Right renal cortex interstitium (tissue), 3 donors: ENCODE data around the gene BMP5. TPM values are rescaled to one million over a fixed set of nuclear protein-coding genes. Genes with fewer than 3 reads are reported as not detected.

Source experiments
- DNase-seq, 3 donors: peaks; one replicate each; pipeline ENCODE4 v3.0.0-alpha.2; 2013; ENCODE audit warnings: low read depth in 3 of 3, low spot score in 2 of 3
- polyA plus RNA-seq, 3 donors: library from polyadenylated mRNA; unstranded; fragments of 120-200 nt; gene quantifications; one replicate each; pipeline ENCODE4 v1.2.1, GENCODE V29; 2013; ENCODE audit not compliant: insufficient read length in 3 of 3

The BMP5 gene
- polyA plus RNA-seq, 3 donors: 2.7 to 3.4 (median 2.9) TPM

- DNase-seq: no peak
Measured at GRCh38 chr6:55819811-55820210, 55.6 kb downstream of the BMP5 start.

- no peak for DNase-seq
Measured at GRCh38 chr6:55818482-55818881, 56.9 kb downstream of the BMP5 start.

GRCh38 chr6:55812509-55812908, 62.9 kb downstream of the BMP5 start:
- no peak for DNase-seq

GRCh38 chr6:55811074-55811473, 64.3 kb downstream of the BMP5 start:
- DNase-seq: no peak

- DNase-seq: no peak
Measured at GRCh38 chr6:55802259-55802658, 73.1 kb downstream of the BMP5 start.

- DNase-seq: no peak
Measured at GRCh38 chr6:55798571-55798970, 76.8 kb downstream of the BMP5 start.

GRCh38 chr6:55794136-55794812, 81.1 kb downstream of the BMP5 start:
- DNase-seq: no peak

- DNase-seq: no peak
Measured at GRCh38 chr6:55785273-55785672, 90.1 kb downstream of the BMP5 start.

- DNase-seq: no peak
Measured at GRCh38 chr6:55782275-55782674, 93.1 kb downstream of the BMP5 start.

- no peak for DNase-seq
Measured at GRCh38 chr6:55778705-55779104, 96.7 kb downstream of the BMP5 start.

GRCh38 chr6:55777469-55777868, 97.9 kb downstream of the BMP5 start:
- DNase-seq: no peak

- DNase-seq: no peak
Measured at GRCh38 chr6:55776113-55776512, 99.3 kb downstream of the BMP5 start.

GRCh38 chr6:55775029-55775318, 100.4 kb downstream of the BMP5 start:
- no peak for DNase-seq

- no peak for DNase-seq
Measured at GRCh38 chr6:55774286-55775028, 100.9 kb downstream of the BMP5 start.

- DNase-seq: no peak
Measured at GRCh38 chr6:55773620-55774216, 101.7 kb downstream of the BMP5 start.

GRCh38 chr6:55772730-55773129, 102.7 kb downstream of the BMP5 start:
- DNase-seq: no peak

- no peak for DNase-seq
Measured at GRCh38 chr6:55759536-55759935, 115.9 kb downstream of the BMP5 start.

- no peak for DNase-seq
Measured at GRCh38 chr6:55758156-55758937, 117.0 kb downstream of the BMP5 start.

- DNase-seq: no peak
Measured at GRCh38 chr6:55756531-55757031, 118.8 kb downstream of the BMP5 start.

GRCh38 chr6:55748880-55749279, 126.5 kb downstream of the BMP5 start:
- no peak for DNase-seq

- DNase-seq: no peak
Measured at GRCh38 chr6:55746473-55746872, 128.9 kb downstream of the BMP5 start.
